ENCODE data around the gene PACSIN3.

PACSIN3 gene

GRCh38 chr11:47172740-47173336 is 13.4 kb downstream of the PACSIN3 start:
- no peak for TF ChIP-seq CTCF (IDR thresholded peaks at IDR 0.05; ENCODE audit: low read depth, low read length)
- H3K4me3 ChIP-seq (ENCODE audit: low read depth, low read length): no peak overlapping the region

GRCh38 chr11:47171856-47172255 is 14.4 kb downstream of the PACSIN3 start:
- TF ChIP-seq CTCF (IDR thresholded peaks at IDR 0.05; ENCODE audit: low read depth, low read length): no peak
- H3K4me3 ChIP-seq (ENCODE audit: low read depth, low read length): no peak overlapping the region

- no peak overlapping the region for H3K4me3 ChIP-seq (ENCODE audit: low read depth, low read length)
- TF ChIP-seq CTCF (IDR thresholded peaks at IDR 0.05; ENCODE audit: low read depth, low read length): no peak
These were observed 15.0 kb downstream of the PACSIN3 start for GRCh38 chr11:47171061-47171838.

GRCh38 chr11:47166368-47166767 is 19.9 kb downstream of the PACSIN3 start:
- no peak overlapping the region for H3K4me3 ChIP-seq (ENCODE audit: low read depth, low read length)
- no peak for TF ChIP-seq CTCF (IDR thresholded peaks at IDR 0.05; ENCODE audit: low read depth, low read length)

GRCh38 chr11:47165253-47165840 is 20.9 kb downstream of the PACSIN3 start:
- TF ChIP-seq CTCF (IDR thresholded peaks at IDR 0.05; ENCODE audit: low read depth, low read length): no peak
- H3K4me3 ChIP-seq (ENCODE audit: low read depth, low read length): no peak overlapping the region

- no peak overlapping the region for H3K4me3 ChIP-seq (ENCODE audit: low read depth, low read length)
- TF ChIP-seq CTCF (IDR thresholded peaks at IDR 0.05; ENCODE audit: low read depth, low read length): no peak
These were observed 21.9 kb downstream of the PACSIN3 start for GRCh38 chr11:47164321-47164720.

- H3K4me3 ChIP-seq (ENCODE audit: low read depth, low read length): no peak overlapping the region
- no peak for TF ChIP-seq CTCF (IDR thresholded peaks at IDR 0.05; ENCODE audit: low read depth, low read length)
These were observed 22.3 kb downstream of the PACSIN3 start for GRCh38 chr11:47163898-47164297.

All from WI38 (cell line).